HepG2 (cell line): ENCODE data around the gene CNKSR3. TPM values are rescaled to one million over a fixed set of nuclear protein-coding genes. Genes with fewer than 3 reads are reported as not detected.

Source experiments
- ATAC-seq: fragments of 200-7000 bp; cut with Tn5 transposase; 3 replicates; pipeline ENCODE4 v1.9.1; 2020; ENCODE audit warnings: mild to moderate bottlenecking, moderate library complexity
- BruUV-seq: library from RNA; stranded (reverse); fragments of 400-500 nt; replicated peaks from 2 replicates; lab custom pipeline; 2021; lab: Mats Ljungman, UMichigan
- CTCF ChIA-PET: fragments of 300-600 bp; formaldehyde crosslinking; extraction: SDS; loops from one replicate; lab custom pipeline; 2021; ENCODE audit warnings: low total read pairs, inconsistent platforms, low intra/inter-chr PET ratio; lab: Yijun Ruan, JAX
- POLR2A ChIA-PET: fragments of 350-600 bp; sonication (Branson Sonifier 250); formaldehyde crosslinking; loops from one replicate; lab custom pipeline; 2020; ENCODE audit warnings: antibody characterized with exemption, inconsistent platforms; lab: Yijun Ruan, JAX
- DNase-seq: peaks from one replicate; pipeline ENCODE4 v3.0.0-alpha.2; 2015; ENCODE audit warnings: low spot score
- FAIRE-seq: peaks from 3 replicates; lab custom pipeline; 2011; peaks lifted over from hg19 to GRCh38; lab: Jason Lieb, UNC
- H2AFZ ChIP-seq: one replicate; pipeline ENCODE4 v1.6.1; 2011; ENCODE audit warnings: low read length, inconsistent platforms
- H3K27ac ChIP-seq: fragments of 300-600 bp; 3 replicates; pipeline ENCODE4 v1.8.0; 2011; ENCODE audit warnings: mixed run types, mild to moderate bottlenecking, mixed read lengths, low read length, inconsistent platforms; ENCODE audit not compliant: insufficient read depth; ENCODE audit errors: extremely low read length
- H3K27me3 ChIP-seq, 2 experiments: fragments of 200-600 bp in 1 of 2; 2 replicates in 1 of 2; 3 replicates in 1 of 2; pipeline versions ENCODE4 v1.6.0 to v1.8.0; 2011; ENCODE audit warnings: low read length in 2 of 2, mild to moderate bottlenecking in 2 of 2, moderate library complexity in 2 of 2, inconsistent platforms in 1 of 2; ENCODE audit not compliant: insufficient read depth in 2 of 2, control insufficient read depth in 1 of 2
- H3K36me3 ChIP-seq, 2 experiments: fragments of 200-600 bp in 1 of 2; replicated peaks in 1 of 2; 2 replicates in 1 of 2; 3 replicates in 1 of 2; pipeline versions ENCODE4 v1.5.1 to v1.8.0; 2011; ENCODE audit warnings: low read length in 2 of 2, inconsistent platforms in 1 of 2; ENCODE audit not compliant: insufficient read depth in 2 of 2, control insufficient read depth in 1 of 2
- H3K4me1 ChIP-seq: 2 replicates; pipeline ENCODE4 v1.5.1; 2012; ENCODE audit warnings: low read length, inconsistent platforms; ENCODE audit not compliant: insufficient read depth
- H3K4me2 ChIP-seq: 2 replicates; pipeline ENCODE4 v1.6.0; 2011; ENCODE audit warnings: low read depth, low read length, inconsistent platforms
- H3K4me3 ChIP-seq, 3 experiments: fragments of 200-600 bp in 1 of 3; sonication (generic), shearing (Covaris generic) in 1 of 3; replicated peaks in 1 of 3; 2 replicates each; pipeline ENCODE4 v1.5.1; 2011 to 2016; ENCODE audit warnings: low read length in 3 of 3, inconsistent platforms in 2 of 3, low read depth in 2 of 3, mild to moderate bottlenecking in 2 of 3, control low read depth in 1 of 3, mixed read lengths in 1 of 3; ENCODE audit not compliant: insufficient read depth in 1 of 3
- H3K79me2 ChIP-seq: one replicate; pipeline ENCODE4 v1.6.1; 2011; ENCODE audit warnings: low read length, inconsistent platforms; ENCODE audit not compliant: insufficient read depth
- H3K9ac ChIP-seq: 2 replicates; pipeline ENCODE4 v1.6.0; 2011; ENCODE audit warnings: mild to moderate bottlenecking, low read depth, low read length, inconsistent platforms; ENCODE audit not compliant: insufficient read depth
- H3K9me3 ChIP-seq: 2 replicates; pipeline ENCODE4 v1.5.1; 2012; ENCODE audit warnings: mild to moderate bottlenecking, low read length
- H4K20me1 ChIP-seq: 2 replicates; pipeline ENCODE4 v1.6.0; 2011; ENCODE audit warnings: inconsistent platforms, mild to moderate bottlenecking, low read length, moderate library complexity; ENCODE audit not compliant: insufficient read depth
- CEBPZ ChIP-seq: IDR thresholded peaks from 2 replicates; pipeline ENCODE4 v1.6.1; 2012; ENCODE audit warnings: low read length, improper control_type of control experiment
- SOX6 ChIP-seq, 2 experiments: fragments of 450-650 bp in 1 of 2; sonication (generic) in 1 of 2; formaldehyde crosslinking in 1 of 2; IDR thresholded peaks; 2 replicates each; pipeline versions ENCODE4 v1.4.0 to v1.6.1; 2017 to 2020; ENCODE audit warnings: antibody characterized with exemption in 1 of 2, mild to moderate bottlenecking in 1 of 2, missing genetic modification reagents in 1 of 2
- ZNF180 ChIP-seq: sonication (generic); formaldehyde crosslinking; IDR thresholded peaks from 2 replicates; pipeline ENCODE4 v1.4.0; 2020; ENCODE audit warnings: low read depth, missing genetic modification reagents, borderline replicate concordance
- ZNF232 ChIP-seq: sonication (generic); formaldehyde crosslinking; IDR thresholded peaks from 2 replicates; pipeline ENCODE4 v1.4.0; 2020; ENCODE audit warnings: missing genetic modification reagents, borderline replicate concordance
- ZNF512B ChIP-seq: sonication (generic); formaldehyde crosslinking; IDR thresholded peaks from 2 replicates; pipeline ENCODE4 v1.5.1; 2020; ENCODE audit warnings: missing genetic modification reagents, mild to moderate bottlenecking, borderline replicate concordance
- WGBS: methylation state at CpG from one replicate; pipeline ENCODE4 v1.1.6; 2017; ENCODE audit warnings: low lambda C conversion rate; 5-methylcytosine and 5-hydroxymethylcytosine counted together
- in situ Hi-C: cut with HindIII; loops from 2 replicates; pipeline ENCODE4 v1.10.0; 2017; ENCODE audit warnings: low pct_unique_long_range_greater_than_20kb; ENCODE audit not compliant: extremely low pct_ligation_motif_present
- intact Hi-C: fragments of 100-400 bp; cut with micrococcal nuclease; formaldehyde crosslinking; loops from one replicate; pipeline ENCODE4 v1.10.0; 2022; ENCODE audit not compliant: unreplicated experiment
- polyA plus RNA-seq, 8 experiments: library from polyadenylated mRNA; depleted of rRNA in 3 of 8; stranded (reverse) in 7 of 8; unstranded in 1 of 8; fragments of >200 nt; fragmentation: Illumina TruSeq in 4 of 8; extraction: Trizol in 4 of 8; gene quantifications; 2 replicates each; pipeline versions ENCODE4 v1.2.1 to v1.2.3, GENCODE V29; 2011 to 2016; ENCODE audit warnings: low read depth in 4 of 8, missing spikeins in 1 of 8, mixed read lengths in 1 of 8; ENCODE audit not compliant: insufficient read depth in 1 of 8
- total RNA-seq, 5 experiments: library from RNA; depleted of rRNA; stranded (reverse); fragments of >200 nt; fragmentation: Illumina TruSeq; extraction: Trizol; gene quantifications; 2 replicates each; pipeline ENCODE4 v1.2.3, GENCODE V29; 2016; ENCODE audit warnings: low read depth in 1 of 5
- TF ChIP-seq, protein P1 (sequence below): sonication (generic); formaldehyde crosslinking; IDR thresholded peaks from 2 replicates; pipeline ENCODE4 v1.4.0; 2020; ENCODE audit warnings: missing genetic modification reagents, borderline replicate concordance

Gene CNKSR3
- total and polyA plus RNA-seq, 2 of the 13 experiments (the other 11 are each of a cell fraction or from before 2014, with no cell fraction given), result 9.2 to 38.6 TPM

DNA sequence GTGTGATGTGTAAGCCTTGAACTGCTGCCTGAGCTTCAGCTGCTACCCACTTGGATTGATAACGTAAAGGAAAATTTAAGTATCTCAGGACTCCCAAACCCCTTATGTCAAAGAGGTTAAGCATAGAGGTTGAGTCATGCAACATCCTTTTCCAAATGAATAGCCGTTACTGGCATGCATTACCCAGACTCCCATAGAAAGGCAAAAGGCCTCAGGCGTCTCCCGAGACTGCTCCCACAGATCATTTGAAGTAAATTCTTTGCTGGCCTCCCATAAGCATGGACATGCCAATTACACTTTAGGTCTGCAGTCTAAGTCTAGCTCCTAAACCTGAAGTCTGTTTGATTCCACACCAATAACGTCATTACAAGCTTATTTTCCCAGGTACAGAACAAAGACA is 168.6 kb downstream of the CNKSR3 start:
- ChIA-PET POLR2A (no interaction called here), CTCF (no interaction called here)
- no peak overlapping the region for H3K4me2 ChIP-seq
- no TSS peak for BruUV-seq
- H4K20me1 ChIP-seq, result no peaks in the 10 kb centered on the region
- WGBS, result 8% methylated on average over 5 of the region's 5 CpGs
- H3K36me3 ChIP-seq, result no peaks in the 10 kb centered on the region
- H2AFZ ChIP-seq, result no peak overlapping the region
- no peaks in the 10 kb centered on the region for H3K4me1 ChIP-seq
- H3K79me2 ChIP-seq, result no peaks in the 10 kb centered on the region
- DNase-seq (no peak), ATAC-seq (no peak), FAIRE-seq (no peak)
- no peak overlapping the region for H3K4me3 ChIP-seq
- TF ChIP-seq CEBPZ (no peak), ZNF512B (CRISPR knock-in tag) (no peak), SOX6 (IDR thresholded peaks at IDR 0.05) (no peak), SOX6 (CRISPR knock-in tag; IDR thresholded peaks at IDR 0.05) (no peak), ZNF232 (no peak), ZNF180 (CRISPR knock-in tag) (no peak)
- TF ChIP-seq, protein P1, sequence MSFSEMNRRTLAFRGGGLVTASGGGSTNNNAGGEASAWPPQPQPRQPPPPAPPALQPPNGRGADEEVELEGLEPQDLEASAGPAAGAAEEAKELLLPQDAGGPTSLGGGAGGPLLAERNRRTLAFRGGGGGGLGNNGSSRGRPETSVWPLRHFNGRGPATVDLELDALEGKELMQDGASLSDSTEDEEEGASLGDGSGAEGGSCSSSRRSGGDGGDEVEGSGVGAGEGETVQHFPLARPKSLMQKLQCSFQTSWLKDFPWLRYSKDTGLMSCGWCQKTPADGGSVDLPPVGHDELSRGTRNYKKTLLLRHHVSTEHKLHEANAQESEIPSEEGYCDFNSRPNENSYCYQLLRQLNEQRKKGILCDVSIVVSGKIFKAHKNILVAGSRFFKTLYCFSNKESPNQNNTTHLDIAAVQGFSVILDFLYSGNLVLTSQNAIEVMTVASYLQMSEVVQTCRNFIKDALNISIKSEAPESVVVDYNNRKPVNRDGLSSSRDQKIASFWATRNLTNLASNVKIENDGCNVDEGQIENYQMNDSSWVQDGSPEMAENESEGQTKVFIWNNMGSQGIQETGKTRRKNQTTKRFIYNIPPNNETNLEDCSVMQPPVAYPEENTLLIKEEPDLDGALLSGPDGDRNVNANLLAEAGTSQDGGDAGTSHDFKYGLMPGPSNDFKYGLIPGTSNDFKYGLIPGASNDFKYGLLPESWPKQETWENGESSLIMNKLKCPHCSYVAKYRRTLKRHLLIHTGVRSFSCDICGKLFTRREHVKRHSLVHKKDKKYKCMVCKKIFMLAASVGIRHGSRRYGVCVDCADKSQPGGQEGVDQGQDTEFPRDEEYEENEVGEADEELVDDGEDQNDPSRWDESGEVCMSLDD (CRISPR knock-in tag), result no peak
- no peak overlapping the region for H3K27ac ChIP-seq
- H3K9ac ChIP-seq, result no peak overlapping the region
- peaks cover 2 to 8% of the 10 kb centered on the region in 2 experiments; a peak in 3 of 5 replicates for H3K27me3 ChIP-seq
- in situ Hi-C loops, result no loop called here
- intact Hi-C loops, result loop anchor here (1.0 to 10.0 kb wide), 2 partner anchors 46 to 187 kb away; no protein-coding TSS in a partner anchor
- H3K9me3 ChIP-seq, result peaks cover 6% of the 10 kb centered on the region; the same call in 1 of the 2 replicates
